ENCODE results near the gene ZMYND19.

DNA sequence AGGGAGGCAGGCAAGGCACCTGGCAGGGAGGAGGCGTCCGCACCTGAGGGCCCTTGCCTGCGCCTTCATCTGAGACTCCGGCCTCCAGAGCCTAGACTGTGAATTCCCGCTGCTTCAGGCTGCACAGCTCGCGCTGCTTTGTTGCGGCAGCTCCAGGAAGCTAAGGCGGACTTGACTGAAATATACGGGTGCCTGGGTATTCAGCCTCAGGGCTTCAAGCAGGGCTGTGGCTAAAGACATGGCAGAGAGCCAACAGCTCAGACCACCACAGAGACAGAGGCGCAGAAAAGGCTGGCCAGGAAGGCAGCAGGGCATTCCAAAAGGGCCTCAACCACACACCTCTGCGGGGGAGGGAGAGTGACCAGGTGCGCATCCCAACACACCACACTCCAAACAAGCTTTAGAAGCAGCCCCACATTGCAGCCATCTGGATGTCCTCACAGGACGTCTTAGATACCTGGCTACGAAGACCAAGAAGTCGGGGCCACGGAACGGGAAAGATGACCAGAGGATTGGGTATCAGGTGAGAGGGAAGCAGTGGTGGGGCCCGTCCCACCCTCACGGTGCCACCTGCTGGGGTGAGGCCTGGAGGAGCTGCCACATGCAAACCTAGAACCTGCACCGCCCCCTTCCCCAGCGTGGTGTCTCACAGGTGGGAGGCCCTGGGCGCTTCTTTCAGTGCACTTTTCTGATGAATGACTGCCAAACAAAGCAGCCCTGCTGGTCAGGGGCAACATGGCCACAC lies 9.9 kb downstream of the ZMYND19 start:
- no peak for TF ChIP-seq POLR2A (IDR thresholded peaks at IDR 0.05)
- TF ChIP-seq, protein P1, sequence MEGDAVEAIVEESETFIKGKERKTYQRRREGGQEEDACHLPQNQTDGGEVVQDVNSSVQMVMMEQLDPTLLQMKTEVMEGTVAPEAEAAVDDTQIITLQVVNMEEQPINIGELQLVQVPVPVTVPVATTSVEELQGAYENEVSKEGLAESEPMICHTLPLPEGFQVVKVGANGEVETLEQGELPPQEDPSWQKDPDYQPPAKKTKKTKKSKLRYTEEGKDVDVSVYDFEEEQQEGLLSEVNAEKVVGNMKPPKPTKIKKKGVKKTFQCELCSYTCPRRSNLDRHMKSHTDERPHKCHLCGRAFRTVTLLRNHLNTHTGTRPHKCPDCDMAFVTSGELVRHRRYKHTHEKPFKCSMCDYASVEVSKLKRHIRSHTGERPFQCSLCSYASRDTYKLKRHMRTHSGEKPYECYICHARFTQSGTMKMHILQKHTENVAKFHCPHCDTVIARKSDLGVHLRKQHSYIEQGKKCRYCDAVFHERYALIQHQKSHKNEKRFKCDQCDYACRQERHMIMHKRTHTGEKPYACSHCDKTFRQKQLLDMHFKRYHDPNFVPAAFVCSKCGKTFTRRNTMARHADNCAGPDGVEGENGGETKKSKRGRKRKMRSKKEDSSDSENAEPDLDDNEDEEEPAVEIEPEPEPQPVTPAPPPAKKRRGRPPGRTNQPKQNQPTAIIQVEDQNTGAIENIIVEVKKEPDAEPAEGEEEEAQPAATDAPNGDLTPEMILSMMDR (IDR thresholded peaks at IDR 0.05), result no peak

Measured in heart left ventricle (tissue), 13 donors.